ENCODE data around the gene RUVBL1.

DNA sequence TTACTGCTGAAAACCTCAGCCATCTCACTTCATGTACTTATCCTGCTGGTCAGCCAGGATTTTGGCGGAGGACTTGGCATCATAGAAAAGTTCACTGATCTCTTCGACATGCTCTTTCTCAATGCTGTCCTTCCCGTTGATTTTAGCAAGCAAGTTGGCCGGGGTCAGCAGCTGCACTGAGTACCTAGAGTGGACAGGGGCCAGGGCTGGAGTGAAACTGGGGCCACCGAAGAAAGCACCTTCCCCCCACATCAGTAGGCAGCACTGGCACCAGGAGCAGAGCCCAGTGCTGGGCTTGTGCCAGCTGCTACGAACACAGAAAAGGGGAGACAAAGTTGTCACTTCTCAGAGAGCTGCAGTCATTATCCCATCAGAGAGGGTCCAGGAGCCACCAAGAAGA, 42.4 kb downstream of the RUVBL1 start:
- TF ChIP-seq, protein P1, sequence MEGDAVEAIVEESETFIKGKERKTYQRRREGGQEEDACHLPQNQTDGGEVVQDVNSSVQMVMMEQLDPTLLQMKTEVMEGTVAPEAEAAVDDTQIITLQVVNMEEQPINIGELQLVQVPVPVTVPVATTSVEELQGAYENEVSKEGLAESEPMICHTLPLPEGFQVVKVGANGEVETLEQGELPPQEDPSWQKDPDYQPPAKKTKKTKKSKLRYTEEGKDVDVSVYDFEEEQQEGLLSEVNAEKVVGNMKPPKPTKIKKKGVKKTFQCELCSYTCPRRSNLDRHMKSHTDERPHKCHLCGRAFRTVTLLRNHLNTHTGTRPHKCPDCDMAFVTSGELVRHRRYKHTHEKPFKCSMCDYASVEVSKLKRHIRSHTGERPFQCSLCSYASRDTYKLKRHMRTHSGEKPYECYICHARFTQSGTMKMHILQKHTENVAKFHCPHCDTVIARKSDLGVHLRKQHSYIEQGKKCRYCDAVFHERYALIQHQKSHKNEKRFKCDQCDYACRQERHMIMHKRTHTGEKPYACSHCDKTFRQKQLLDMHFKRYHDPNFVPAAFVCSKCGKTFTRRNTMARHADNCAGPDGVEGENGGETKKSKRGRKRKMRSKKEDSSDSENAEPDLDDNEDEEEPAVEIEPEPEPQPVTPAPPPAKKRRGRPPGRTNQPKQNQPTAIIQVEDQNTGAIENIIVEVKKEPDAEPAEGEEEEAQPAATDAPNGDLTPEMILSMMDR (conservative IDR thresholded peaks at IDR 0.05 in 1 of 2, IDR thresholded peaks at IDR 0.05 in 1 of 2; ENCODE audit: low read depth in 1 of 2, low read length in 2 of 2), result no peak
- no peak for TF ChIP-seq EZH2 (IDR thresholded peaks at IDR 0.05; ENCODE audit: low read length, missing control alignments)

All from fibroblast of lung (primary cell).